KMS-11 (cell line): ENCODE results near the gene PHLDB1.
"Not testable (repeated sequence)": the region's sequence is repeated elsewhere in the genome, so short reads cannot be mapped to it uniquely, and the experiment has no call there.

Experiments used
- H2AFZ ChIP-seq: fragments of 200-600 bp; sonication (generic); 2 replicates; pipeline ENCODE4 v1.6.1; 2016; ENCODE audit warnings: antibody characterized with exemption, mixed run types, low read depth
- H3K27ac ChIP-seq: fragments of 200-600 bp; sonication (generic); 2 replicates; pipeline ENCODE4 v1.6.1; 2016; ENCODE audit warnings: mild to moderate bottlenecking, mixed run types
- H3K27me3 ChIP-seq: fragments of 200-600 bp; sonication (generic); 2 replicates; pipeline ENCODE4 v1.6.1; 2017; ENCODE audit warnings: mild to moderate bottlenecking, low read depth, mixed run types, moderate library complexity; ENCODE audit not compliant: insufficient read depth
- H3K36me3 ChIP-seq: fragments of 200-600 bp; sonication (generic); 2 replicates; pipeline ENCODE4 v1.6.1; 2017; ENCODE audit warnings: mild to moderate bottlenecking, mixed run types; ENCODE audit not compliant: insufficient read depth
- H3K4me1 ChIP-seq: fragments of 200-600 bp; sonication (generic); 2 replicates; pipeline ENCODE4 v1.6.1; 2016; ENCODE audit warnings: mild to moderate bottlenecking, low read depth, mixed run types; ENCODE audit not compliant: poor library complexity, severe bottlenecking
- H3K4me2 ChIP-seq: fragments of 200-600 bp; sonication (generic); 2 replicates; pipeline ENCODE4 v1.7.0; 2016; ENCODE audit warnings: mild to moderate bottlenecking, mixed run types
- H3K4me3 ChIP-seq: fragments of 200-600 bp; sonication (generic); IDR thresholded peaks from 2 replicates; pipeline ENCODE4 v1.6.1; 2017; ENCODE audit warnings: low read depth, low read length, mixed read lengths; ENCODE audit not compliant: insufficient read depth
- H3K79me2 ChIP-seq: fragments of 200-600 bp; sonication (generic); 2 replicates; pipeline ENCODE4 v1.6.1; 2016; ENCODE audit warnings: low read depth, mixed run types; ENCODE audit not compliant: insufficient read depth
- H3K9ac ChIP-seq: fragments of 200-600 bp; sonication (generic); 2 replicates; pipeline ENCODE4 v1.6.1; 2016; ENCODE audit warnings: mild to moderate bottlenecking, mixed run types
- H4K20me1 ChIP-seq: fragments of 200-600 bp; sonication (generic); 2 replicates; pipeline ENCODE4 v1.6.1; 2016; ENCODE audit warnings: mild to moderate bottlenecking, mixed run types; ENCODE audit not compliant: insufficient read depth
- CTCF ChIP-seq: fragments of 200-600 bp; sonication (generic); conservative IDR thresholded peaks from 2 replicates; pipeline ENCODE4 v1.6.1; 2017; ENCODE audit warnings: low read depth, mild to moderate bottlenecking, antibody characterized with exemption, low read length, moderate library complexity, mixed read lengths

The PHLDB1 gene

GRCh38 chr11:118574636-118575035 is 32.8 kb upstream of the PHLDB1 start:
- H3K27me3 ChIP-seq, result no peaks in the 10 kb centered on the region
- no peak overlapping the region for H3K4me3 ChIP-seq
- no peak for TF ChIP-seq CTCF
- no peaks in the 10 kb centered on the region for H3K36me3 ChIP-seq
- H2AFZ ChIP-seq, result no peak overlapping the region
- peaks cover 67% of the 10 kb centered on the region for H3K79me2 ChIP-seq
- H3K27ac ChIP-seq, result no peak overlapping the region
- peaks cover 31% of the 10 kb centered on the region for H3K4me1 ChIP-seq
- H3K9ac ChIP-seq, result no peak overlapping the region
- H3K4me2 ChIP-seq, result peak overlapping the region; percentile 84; the same call in 1 of the 2 replicates
- 0 out of 2 replicates have a peak, but pooled peaks cover 11% of the 10 kb centered on the region for H4K20me1 ChIP-seq

- H3K4me1 ChIP-seq, result peaks cover 24% of the 10 kb centered on the region
- not testable (repeated sequence) for H2AFZ ChIP-seq, H3K4me2 ChIP-seq, H3K9ac ChIP-seq, H3K36me3 ChIP-seq, H3K27ac ChIP-seq, H3K4me3 ChIP-seq, H3K27me3 ChIP-seq
- peaks cover 65% of the 10 kb centered on the region for H3K79me2 ChIP-seq
- 0 out of 2 replicates have a peak, but pooled peaks cover 11% of the 10 kb centered on the region for H4K20me1 ChIP-seq
Measured at GRCh38 chr11:118577995-118578394, 29.4 kb upstream of the PHLDB1 start.

- H3K27me3 ChIP-seq, result no peaks in the 10 kb centered on the region
- H3K4me1 ChIP-seq, result peaks cover 1% of the 10 kb centered on the region
- H2AFZ ChIP-seq, result no peak overlapping the region
- no peak for TF ChIP-seq CTCF
- H3K79me2 ChIP-seq, result peaks cover 34% of the 10 kb centered on the region
- no peaks in the 10 kb centered on the region; the same call in 1 of the 2 replicates for H3K36me3 ChIP-seq
- H3K4me2 ChIP-seq, result no peak overlapping the region
- H3K4me3 ChIP-seq, result no peak overlapping the region
- H3K27ac ChIP-seq, result no peak overlapping the region
- H3K9ac ChIP-seq, result no peak overlapping the region
- H4K20me1 ChIP-seq, result no peaks in the 10 kb centered on the region
Measured at GRCh38 chr11:118581057-118581456, 26.4 kb upstream of the PHLDB1 start.

GRCh38 chr11:118587952-118588351 is 19.5 kb upstream of the PHLDB1 start:
- Histone ChIP-seq H3K9ac (no peak overlapping the region), H4K20me1 (no peaks in the 10 kb centered on the region), H3K79me2 (no peaks in the 10 kb centered on the region), H3K36me3 (no peaks in the 10 kb centered on the region), H3K4me1 (no peaks in the 10 kb centered on the region), H3K27me3 (no peaks in the 10 kb centered on the region), H2AFZ (no peak overlapping the region), H3K4me3 (no peak overlapping the region), H3K27ac (no peak overlapping the region), H3K4me2 (no peak overlapping the region)
- no peak for TF ChIP-seq CTCF

GRCh38 chr11:118592616-118593367 is 14.6 kb upstream of the PHLDB1 start:
- Histone ChIP-seq H3K36me3 (no peaks in the 10 kb centered on the region), H3K9ac (no peak overlapping the region), H2AFZ (no peak overlapping the region), H3K79me2 (no peaks in the 10 kb centered on the region), H3K27me3 (no peaks in the 10 kb centered on the region), H4K20me1 (no peaks in the 10 kb centered on the region), H3K27ac (no peak overlapping the region), H3K4me1 (peaks cover 19% of the 10 kb centered on the region), H3K4me2 (no peak overlapping the region), H3K4me3 (no peak overlapping the region)
- no peak for TF ChIP-seq CTCF
